ENCODE measurements around the gene ARHGAP5. TPM values are rescaled to one million over a fixed set of nuclear protein-coding genes. Genes with fewer than 3 reads are reported as not detected.

ARHGAP5 gene
- total and polyA plus RNA-seq, 9 donors = 20.6 to 206 (median 139) TPM

GRCh38 chr14:32189811-32190210, 112.7 kb downstream of the ARHGAP5 start:
- H3K4me3 ChIP-seq = no peak overlapping the region
- no peak overlapping the region for H3K27ac ChIP-seq
- WGBS, 3 donors = 86 to 96% (median 86%) methylated on average over 1 of the region's 1 CpG
- H3K36me3 ChIP-seq = no peaks in the 10 kb centered on the region
- no peak for TF ChIP-seq CTCF (IDR thresholded peaks at IDR 0.05)
- TF ChIP-seq EP300 (IDR thresholded peaks at IDR 0.05) = no peak
- TF ChIP-seq POLR2A (IDR thresholded peaks at IDR 0.05) = no peak
- intact Hi-C loops (cut with DNase I) = no loop called here
- no peaks in the 10 kb centered on the region for H3K9me3 ChIP-seq
- DNase-seq = no peak
- H3K4me1 ChIP-seq (ENCODE audit: insufficient read depth) = no peaks in the 10 kb centered on the region
- no peaks in the 10 kb centered on the region for H3K27me3 ChIP-seq

GRCh38 chr14:32190673-32191072, 113.6 kb downstream of the ARHGAP5 start:
- Histone ChIP-seq H3K9me3 (no peaks in the 10 kb centered on the region), H3K4me1 (ENCODE audit: insufficient read depth) (no peaks in the 10 kb centered on the region), H3K4me3 (no peak overlapping the region), H3K36me3 (no peaks in the 10 kb centered on the region), H3K27me3 (no peaks in the 10 kb centered on the region), H3K27ac (no peak overlapping the region)
- no peak for DNase-seq
- TF ChIP-seq CTCF (IDR thresholded peaks at IDR 0.05) (no peak), EP300 (IDR thresholded peaks at IDR 0.05) (no peak)
- intact Hi-C loops (cut with DNase I) = no loop called here
- 47 to 69% (median 54%) methylated on average over 3 of the region's 3 CpGs for WGBS, 3 donors

- Histone ChIP-seq H3K27me3 (no peaks in the 10 kb centered on the region), H3K4me3 (no peak overlapping the region), H3K9me3 (no peaks in the 10 kb centered on the region), H3K27ac (no peak overlapping the region), H3K36me3 (no peaks in the 10 kb centered on the region), H3K4me1 (ENCODE audit: insufficient read depth) (no peaks in the 10 kb centered on the region)
- TF ChIP-seq POLR2A (IDR thresholded peaks at IDR 0.05) = no peak
- TF ChIP-seq EP300 (IDR thresholded peaks at IDR 0.05) = no peak
- TF ChIP-seq CTCF (IDR thresholded peaks at IDR 0.05) = no peak
- 62 to 78% (median 65%) methylated on average over 2 of the region's 2 CpGs for WGBS, 3 donors
- DNase-seq = no peak
- intact Hi-C loops (cut with DNase I) = no loop called here
Observed at GRCh38 chr14:32192712-32193373, 115.7 kb downstream of the ARHGAP5 start.

- no peak for DNase-seq
- intact Hi-C loops (cut with DNase I) = no loop called here
- Histone ChIP-seq H3K36me3 (no peaks in the 10 kb centered on the region), H3K27me3 (no peaks in the 10 kb centered on the region), H3K9me3 (no peaks in the 10 kb centered on the region), H3K4me1 (ENCODE audit: insufficient read depth) (no peaks in the 10 kb centered on the region), H3K4me3 (no peak overlapping the region), H3K27ac (no peak overlapping the region)
- TF ChIP-seq EP300 (IDR thresholded peaks at IDR 0.05) (no peak), POLR2A (IDR thresholded peaks at IDR 0.05) (no peak), CTCF (IDR thresholded peaks at IDR 0.05) (no peak)
- WGBS, 3 donors = 88 to 89% (median 89%) methylated on average over 2 of the region's 2 CpGs
Observed at GRCh38 chr14:32193532-32193931, 116.4 kb downstream of the ARHGAP5 start.

Measured in ovary (tissue), 9 donors.